Islet of Langerhans (tissue), 1 donor: ENCODE results near the gene KDM4F.

Source experiments
- FAIRE-seq: peaks from one replicate; lab custom pipeline; 2011; peaks lifted over from hg19 to GRCh38; lab: Jason Lieb, UNC

The KDM4F gene

GRCh38 chr11:95065336-95065735 is 16.1 kb downstream of the KDM4F start:
- no peak for FAIRE-seq

- peak; percentile 66 for FAIRE-seq
Observed at GRCh38 chr11:95066716-95067038, 17.5 kb downstream of the KDM4F start, which contains the start of gene SRSF8. TSS of gene SRSF8 (plus strand) at chr11:95066919. CDS start at chr11:95067227, 308 bp downstream.

GRCh38 chr11:95067039-95067840 is 18.0 kb downstream of the KDM4F start:
- FAIRE-seq: no peak

- no peak for FAIRE-seq
Observed at GRCh38 chr11:95067841-95068219, 18.6 kb downstream of the KDM4F start.

- FAIRE-seq: peak; percentile 99
Observed at GRCh38 chr11:95068549-95068948, 19.3 kb downstream of the KDM4F start.

GRCh38 chr11:95070471-95070870 is 21.2 kb downstream of the KDM4F start:
- no peak for FAIRE-seq

- no peak for FAIRE-seq
Observed at GRCh38 chr11:95072948-95073347, 23.7 kb downstream of the KDM4F start.

GRCh38 chr11:95074792-95075563 is 25.8 kb downstream of the KDM4F start:
- FAIRE-seq: peak; percentile 78

GRCh38 chr11:95076416-95076815 is 27.2 kb downstream of the KDM4F start:
- FAIRE-seq: no peak

- FAIRE-seq: no peak
Observed at GRCh38 chr11:95076981-95077380, 27.8 kb downstream of the KDM4F start.

- FAIRE-seq: no peak
Observed at GRCh38 chr11:95078526-95078925, 29.3 kb downstream of the KDM4F start.

- FAIRE-seq: no peak
Observed at GRCh38 chr11:95081010-95081409, 31.8 kb downstream of the KDM4F start.

- FAIRE-seq: no peak
Observed at GRCh38 chr11:95081412-95081811, 32.2 kb downstream of the KDM4F start.

GRCh38 chr11:95082576-95083001 is 33.4 kb downstream of the KDM4F start:
- FAIRE-seq: no peak

- FAIRE-seq: peak; percentile 97
Observed at GRCh38 chr11:95084509-95084908, 35.3 kb downstream of the KDM4F start.

GRCh38 chr11:95085117-95085816 is 36.0 kb downstream of the KDM4F start:
- FAIRE-seq: no peak

- FAIRE-seq: no peak
Observed at GRCh38 chr11:95086151-95086550, 36.9 kb downstream of the KDM4F start.

- no peak for FAIRE-seq
Observed at GRCh38 chr11:95086836-95087570, 37.8 kb downstream of the KDM4F start.

- no peak for FAIRE-seq
Observed at GRCh38 chr11:95088946-95089619, 39.9 kb downstream of the KDM4F start.

GRCh38 chr11:95089620-95090542 is 40.7 kb downstream of the KDM4F start, which contains the start of gene ENDOD1:
TSS of gene ENDOD1 (plus strand) at chr11:95089846. CDS start at chr11:95089928, 82 bp downstream.
- FAIRE-seq: no peak
